ENCODE results near the gene DIP2C. TPM values are rescaled to one million over a fixed set of nuclear protein-coding genes. Genes with fewer than 3 reads are reported as not detected.

Gene DIP2C
- total RNA-seq, 1 experiment from 2014 or later = 8.1 TPM

DNA sequence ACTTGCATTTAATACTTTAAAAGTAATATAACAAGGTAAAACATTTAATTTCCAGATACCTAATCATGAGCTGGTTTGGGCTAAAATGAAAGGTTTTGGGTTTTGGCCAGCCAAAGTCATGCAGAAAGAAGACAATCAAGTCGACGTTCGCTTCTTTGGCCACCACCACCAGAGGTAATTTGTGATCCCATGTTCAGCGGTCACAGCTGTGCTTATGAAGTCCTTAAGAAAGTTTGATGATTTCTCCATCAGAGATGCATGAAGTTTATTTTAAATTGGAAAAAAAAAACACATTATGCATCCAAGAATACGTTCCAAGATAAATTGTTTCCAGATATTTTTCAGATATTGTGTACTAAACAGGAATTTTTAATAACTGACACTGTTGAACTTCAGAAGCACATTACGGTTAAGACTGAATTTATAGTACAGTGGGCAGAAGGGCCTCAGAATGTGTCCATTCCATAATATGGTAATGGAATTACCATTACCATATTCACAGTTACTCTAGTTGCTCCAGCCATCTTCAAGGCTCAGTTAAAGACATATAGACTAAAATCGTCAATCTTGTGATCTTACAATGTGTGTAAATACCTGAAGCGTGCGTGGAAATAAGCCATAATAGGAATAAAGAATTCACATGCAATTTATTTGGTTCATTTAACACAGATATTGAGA, 447.4 kb downstream of the DIP2C start:
- DNase-seq (ENCODE audit: low read depth, low spot score) = no peak
- in situ Hi-C loops (cut with HindIII; ENCODE audit: low pct_unique_long_range_greater_than_20kb, low sequenced_read_pairs) = no loop called here

DNA sequence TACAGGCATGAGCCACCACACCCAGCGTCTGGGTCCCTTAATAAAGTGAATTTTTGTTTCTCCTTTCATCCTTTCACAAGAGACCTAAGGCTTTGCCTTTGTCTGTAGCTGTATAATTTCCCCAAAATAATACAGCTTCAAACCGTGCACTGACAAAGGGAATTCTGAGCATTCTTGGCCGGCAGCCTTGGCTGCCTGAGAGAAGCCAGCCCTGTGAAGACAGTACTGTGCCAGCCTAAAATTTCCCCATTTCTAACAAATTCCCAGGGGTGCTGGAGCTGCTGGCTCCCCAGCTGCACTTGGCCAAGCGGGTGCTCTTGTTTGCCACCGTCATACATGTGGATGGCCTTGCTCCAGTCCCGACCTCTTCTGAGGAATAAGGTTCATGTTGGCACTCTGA, 448.0 kb downstream of the DIP2C start:
- in situ Hi-C loops (cut with HindIII; ENCODE audit: low pct_unique_long_range_greater_than_20kb, low sequenced_read_pairs) = no loop called here
- no peak for DNase-seq (ENCODE audit: low read depth, low spot score)

GRCh38 chr10:239109-239508, 450.4 kb downstream of the DIP2C start:
- in situ Hi-C loops (cut with HindIII; ENCODE audit: low pct_unique_long_range_greater_than_20kb, low sequenced_read_pairs) = no loop called here
- no peak for DNase-seq (ENCODE audit: low read depth, low spot score)

- no peak for DNase-seq (ENCODE audit: low read depth, low spot score)
- in situ Hi-C loops (cut with HindIII; ENCODE audit: low pct_unique_long_range_greater_than_20kb, low sequenced_read_pairs) = no loop called here
Measured at GRCh38 chr10:235915-236314, 453.6 kb downstream of the DIP2C start.

- in situ Hi-C loops (cut with HindIII; ENCODE audit: low pct_unique_long_range_greater_than_20kb, low sequenced_read_pairs) = no loop called here
Measured at GRCh38 chr10:234708-235406, 454.6 kb downstream of the DIP2C start.

GRCh38 chr10:232878-233277, 456.6 kb downstream of the DIP2C start:
- in situ Hi-C loops (cut with HindIII; ENCODE audit: low pct_unique_long_range_greater_than_20kb, low sequenced_read_pairs) = no loop called here
- DNase-seq (ENCODE audit: low read depth, low spot score) = no peak

More at GRCh38 chr10:234708-235406, 454.6 kb downstream of the DIP2C start:
- no peak for DNase-seq (ENCODE audit: low read depth, low spot score)

- in situ Hi-C loops (cut with HindIII; ENCODE audit: low pct_unique_long_range_greater_than_20kb, low sequenced_read_pairs) = no loop called here
- no peak for DNase-seq (ENCODE audit: low read depth, low spot score)
Measured at GRCh38 chr10:232061-232460, 457.4 kb downstream of the DIP2C start.

DNA sequence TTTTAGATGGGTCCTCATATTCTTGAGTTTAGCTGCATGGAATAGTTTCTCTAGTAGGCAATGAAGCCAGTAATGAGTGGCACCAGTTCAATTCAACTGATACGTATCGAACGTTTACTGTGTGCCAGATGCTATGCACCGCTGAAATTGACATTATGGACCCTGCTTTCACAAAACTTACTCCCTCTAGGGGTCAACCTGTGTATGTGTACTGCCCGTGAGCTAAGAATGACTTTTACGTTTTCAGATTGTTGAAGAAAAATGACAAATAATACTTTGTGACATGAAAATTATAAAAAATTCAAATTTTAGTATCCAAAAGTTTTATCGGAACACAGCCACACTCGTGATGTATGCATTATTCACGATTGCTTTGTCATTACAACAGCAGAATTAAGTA, 458.7 kb downstream of the DIP2C start:
- DNase-seq (ENCODE audit: low read depth, low spot score) = peak; percentile 28
- in situ Hi-C loops (cut with HindIII; ENCODE audit: low pct_unique_long_range_greater_than_20kb, low sequenced_read_pairs) = no loop called here

DNA sequence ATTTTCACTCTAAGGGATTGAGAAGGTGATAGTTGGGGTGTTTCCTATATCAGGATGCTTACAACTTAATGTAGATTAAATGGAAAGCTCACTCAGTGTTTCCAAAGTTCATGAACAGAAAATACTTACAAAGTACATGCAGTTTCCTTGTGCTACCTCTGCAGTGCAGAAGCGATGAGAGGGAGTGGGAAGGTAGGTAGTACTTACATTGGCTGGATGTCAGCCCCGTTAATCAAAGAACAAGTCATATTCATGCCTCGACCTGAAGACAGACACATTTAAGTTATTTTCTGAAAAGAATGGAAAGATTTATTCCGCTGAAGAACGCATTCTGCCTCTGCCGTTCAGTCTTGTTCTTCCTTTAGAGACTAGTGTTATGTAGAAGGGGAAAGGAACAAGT, 461.1 kb downstream of the DIP2C start:
- in situ Hi-C loops (cut with HindIII; ENCODE audit: low pct_unique_long_range_greater_than_20kb, low sequenced_read_pairs) = no loop called here
- no peak for DNase-seq (ENCODE audit: low read depth, low spot score)

GRCh38 chr10:227014-227413, 462.5 kb downstream of the DIP2C start:
- in situ Hi-C loops (cut with HindIII; ENCODE audit: low pct_unique_long_range_greater_than_20kb, low sequenced_read_pairs) = no loop called here
- DNase-seq (ENCODE audit: low read depth, low spot score) = no peak

- DNase-seq (ENCODE audit: low read depth, low spot score) = no peak
- in situ Hi-C loops (cut with HindIII; ENCODE audit: low pct_unique_long_range_greater_than_20kb, low sequenced_read_pairs) = no loop called here
Measured at GRCh38 chr10:226018-226417, 463.4 kb downstream of the DIP2C start.

DNA sequence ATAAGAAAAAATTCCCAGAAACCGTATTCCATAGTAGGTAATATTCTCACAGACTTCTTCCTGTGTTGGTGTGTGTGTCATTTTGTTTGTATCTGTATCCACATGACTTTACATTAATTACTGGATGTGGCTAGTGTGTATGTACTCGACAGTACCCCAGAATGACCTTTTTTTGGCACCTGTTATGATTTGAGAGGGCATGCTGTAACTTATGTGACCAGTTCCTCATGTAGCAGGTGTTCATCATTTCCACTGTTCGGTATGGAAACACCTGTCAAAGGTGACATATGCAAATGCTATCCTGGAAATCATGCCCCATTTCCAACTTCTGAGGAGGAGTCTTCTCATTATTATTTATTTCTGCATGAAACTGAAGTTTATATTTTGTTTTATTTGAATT, 464.9 kb downstream of the DIP2C start:
- in situ Hi-C loops (cut with HindIII; ENCODE audit: low pct_unique_long_range_greater_than_20kb, low sequenced_read_pairs) = no loop called here
- no peak for DNase-seq (ENCODE audit: low read depth, low spot score)

Small RNA genes lying within 50 kb of the gene (small RNA-seq; reads per million reads assigned to genes)
- gene MIR5699 = 0.02 to 0.86 reads per million in 2 experiments
- 0 reads per million in 2 experiments for gene RN7SL754P
- gene RNA5SP298 = 0 to 14.2 reads per million in 2 experiments

Other genes starting within 250 kb of the DIP2C start
- 22.5 and 23.1 TPM in 2 replicates for gene LARP4B, start 242.0 kb upstream of the DIP2C start, total RNA-seq (2014; rRNA removed; shearing (Covaris generic))

All from SK-MEL-5 (cell line).